GM19328 (cell line): Measurements from ENCODE around the gene CFLAR.
"Not testable (repeated sequence)": the region's sequence is repeated elsewhere in the genome, so short reads cannot be mapped to it uniquely, and the experiment has no call there.

Experiments
- ATAC-seq: cut with Tn5 transposase; IDR thresholded peaks from one replicate; pipeline ENCODE4 v1.9.1; 2021; ENCODE audit warnings: mild to moderate bottlenecking, moderate library complexity; ENCODE audit not compliant: unreplicated experiment

Gene CFLAR

DNA sequence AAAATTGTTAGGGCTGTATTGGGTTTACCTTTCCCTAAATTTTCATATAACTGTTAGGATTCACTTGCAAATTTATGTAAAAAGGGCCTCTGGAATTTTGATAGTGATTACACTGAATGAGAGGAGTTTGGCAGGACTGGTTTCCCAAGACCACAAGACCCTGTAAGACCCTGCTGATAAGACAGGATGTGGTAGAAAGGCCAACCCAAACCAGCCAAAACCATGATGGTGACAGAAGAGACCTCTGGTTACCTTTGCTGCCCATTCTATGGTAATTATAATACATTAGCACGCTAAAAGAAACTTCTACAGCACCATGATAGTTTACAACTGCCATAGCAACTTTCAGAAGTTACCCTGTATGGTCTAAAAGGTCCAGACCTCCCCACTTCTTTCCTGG is 58.7 kb downstream of the CFLAR start:
- ATAC-seq = no peak

DNA sequence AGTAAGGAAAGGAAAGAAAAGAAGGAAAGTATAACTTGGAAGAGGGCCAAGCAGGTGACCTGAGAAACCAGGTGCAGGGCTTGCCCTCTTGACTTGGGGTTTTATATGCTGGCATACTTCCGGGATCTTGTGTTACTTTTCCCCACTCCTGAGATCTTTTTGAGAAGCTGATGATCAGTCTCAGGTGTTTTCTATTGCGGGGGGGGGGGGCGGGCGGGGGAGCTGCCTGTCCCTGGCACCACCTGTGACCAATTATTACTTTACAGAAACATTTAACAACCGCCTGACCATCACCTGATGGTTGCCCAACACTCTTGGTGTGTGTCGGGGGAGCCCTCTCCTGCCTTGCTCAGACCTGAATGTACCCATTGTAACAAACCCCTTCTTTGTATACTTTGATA is 60.1 kb downstream of the CFLAR start:
- ATAC-seq = no peak

DNA sequence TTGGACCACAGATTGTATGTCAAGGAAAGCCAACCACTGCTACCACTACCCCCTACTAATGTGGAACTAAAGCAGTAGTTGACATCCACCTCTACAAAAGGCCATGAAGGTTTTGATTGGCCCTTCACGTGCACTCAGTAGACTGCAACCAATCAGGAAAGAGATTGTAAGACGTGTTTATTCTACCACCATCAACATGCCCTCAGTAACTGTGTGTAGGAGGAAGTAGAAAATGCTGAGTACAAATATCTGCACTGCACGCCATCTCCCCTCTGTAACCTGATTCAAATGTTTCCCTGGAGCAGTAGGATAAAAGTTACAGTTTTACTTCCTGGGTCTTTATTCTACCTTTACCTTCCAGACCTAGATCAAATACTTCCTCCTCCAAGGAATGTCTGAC is 64.0 kb downstream of the CFLAR start:
- no peak for ATAC-seq

DNA sequence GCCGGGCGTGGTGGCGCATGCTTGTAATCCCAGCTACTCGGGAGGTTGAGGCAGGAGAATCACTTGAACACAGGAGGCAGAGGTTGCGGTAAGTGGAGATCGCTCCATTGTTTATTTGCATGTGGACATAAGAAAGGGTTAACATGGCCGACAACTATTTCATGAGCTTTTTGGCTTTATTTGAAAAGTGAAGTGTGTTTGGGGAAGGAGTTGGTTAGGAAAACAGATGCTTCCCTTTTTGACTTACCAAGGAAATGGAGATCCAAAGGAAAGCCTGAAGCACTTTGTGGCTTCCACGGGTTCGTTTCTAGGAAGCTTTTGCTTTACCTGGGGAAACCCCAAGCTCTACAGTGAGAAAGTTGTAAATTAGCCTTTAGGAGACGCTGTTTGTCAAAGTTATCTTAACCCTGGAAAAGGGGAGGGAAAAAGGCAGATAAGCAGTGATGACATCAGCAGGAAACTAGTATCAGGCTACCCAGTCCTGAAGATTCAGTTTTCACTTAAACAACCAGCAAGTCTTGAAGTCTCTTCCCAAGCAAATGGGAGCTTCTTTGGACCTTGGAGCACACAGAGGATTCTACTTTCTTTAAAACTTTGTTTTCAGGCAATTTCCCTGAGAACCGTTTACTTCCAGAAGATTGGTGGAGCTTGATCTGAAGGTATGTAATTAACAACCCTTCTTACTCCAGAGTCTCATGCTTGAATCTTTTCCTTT is 66.8 kb downstream of the CFLAR start, which contains the start of gene CASP10:
Gene CASP10, plus strand, starts transcription at position 492 of the 715 bp plus-strand sequence. CDS start 2,637 bp downstream, outside the sequence.
- ATAC-seq = no peak

DNA sequence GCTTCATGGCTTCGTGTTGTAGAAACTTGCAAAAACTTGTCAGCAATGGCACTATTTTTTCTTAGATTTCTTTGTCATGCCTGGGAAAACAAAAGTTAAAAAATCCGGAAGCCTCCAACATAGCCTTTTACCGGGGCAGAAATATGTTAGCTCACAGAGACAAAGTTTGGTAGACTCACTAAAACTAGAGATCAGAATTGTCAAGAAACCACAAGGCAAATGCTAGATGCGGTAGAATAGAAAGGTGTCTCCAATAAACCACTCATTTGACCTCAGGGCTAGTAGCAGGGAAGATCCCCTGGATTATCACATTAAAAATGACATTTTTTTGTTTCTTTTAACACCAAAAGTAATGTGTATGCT is 67.4 kb downstream of the CFLAR start:
- no peak for ATAC-seq

DNA sequence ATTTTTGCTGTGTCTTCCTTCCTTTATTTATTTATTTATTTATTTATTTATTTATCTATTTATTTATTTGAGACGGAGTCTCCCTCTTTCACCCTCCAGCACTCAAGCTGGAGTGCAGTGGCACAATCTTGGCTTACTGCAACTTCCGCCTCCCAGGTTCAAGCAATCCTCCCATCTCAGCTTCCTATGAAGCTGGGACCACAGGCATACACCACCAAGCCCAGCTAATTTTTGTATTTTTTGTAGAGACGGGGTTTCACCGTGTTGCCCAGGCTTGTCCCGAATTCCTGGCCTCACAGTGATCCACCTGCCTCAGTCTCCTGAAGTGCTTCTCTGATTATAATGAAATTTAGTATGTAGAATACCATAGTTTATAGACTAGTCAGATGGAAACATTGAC is 67.9 kb downstream of the CFLAR start:
- not testable (repeated sequence) for ATAC-seq

DNA sequence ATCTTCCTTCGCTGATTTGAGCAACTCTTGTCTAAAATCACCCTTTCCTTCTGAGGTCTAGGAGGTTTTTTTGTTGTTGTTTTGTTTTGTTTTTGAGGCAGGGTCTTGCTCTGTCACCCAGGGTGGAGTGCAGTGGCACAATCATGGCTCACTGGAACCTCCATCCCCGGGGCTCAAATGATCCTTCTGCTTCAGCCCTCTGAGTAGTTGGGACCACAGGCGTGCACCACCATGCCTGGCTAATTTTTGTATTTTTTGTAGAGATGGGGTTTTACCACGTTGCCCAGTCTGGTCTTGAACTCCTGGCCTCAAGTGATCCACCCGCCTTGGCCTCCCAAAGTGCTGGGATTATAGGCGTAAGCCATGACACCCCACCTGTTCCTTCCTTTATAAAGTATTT is 68.3 kb downstream of the CFLAR start:
- not testable (repeated sequence) for ATAC-seq

DNA sequence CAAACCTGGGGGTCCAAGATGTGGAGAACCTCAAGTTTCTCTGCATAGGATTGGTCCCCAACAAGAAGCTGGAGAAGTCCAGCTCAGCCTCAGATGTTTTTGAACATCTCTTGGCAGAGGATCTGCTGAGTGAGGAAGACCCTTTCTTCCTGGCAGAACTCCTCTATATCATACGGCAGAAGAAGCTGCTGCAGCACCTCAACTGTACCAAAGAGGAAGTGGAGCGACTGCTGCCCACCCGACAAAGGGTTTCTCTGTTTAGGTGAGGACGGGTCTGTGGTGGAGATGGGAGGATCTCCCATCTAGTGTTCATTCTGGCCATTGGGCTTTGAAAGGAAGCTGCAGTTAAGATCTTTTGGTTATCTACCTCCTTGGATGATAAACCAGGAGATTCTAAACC is 69.9 kb downstream of the CFLAR start:
- ATAC-seq = no peak

DNA sequence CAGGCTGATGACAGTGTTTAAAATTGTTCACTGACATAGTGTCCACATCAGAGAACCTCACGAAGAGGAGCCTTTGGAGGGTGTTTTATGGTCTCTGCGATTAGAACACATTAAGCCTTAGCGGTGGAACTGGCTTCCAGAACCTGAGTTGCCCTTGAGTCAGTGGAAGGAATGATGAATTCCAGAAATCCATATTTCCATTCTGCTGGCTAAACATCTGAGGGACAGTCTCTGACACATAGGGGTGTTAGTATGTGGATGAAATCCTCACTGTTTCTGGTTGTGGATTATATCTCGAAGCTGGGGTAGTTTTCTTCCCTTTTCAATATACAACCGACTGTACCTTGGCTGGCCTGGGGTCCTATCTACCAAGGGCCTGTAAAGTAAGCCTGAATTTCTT is 71.0 kb downstream of the CFLAR start:
- no peak for ATAC-seq

DNA sequence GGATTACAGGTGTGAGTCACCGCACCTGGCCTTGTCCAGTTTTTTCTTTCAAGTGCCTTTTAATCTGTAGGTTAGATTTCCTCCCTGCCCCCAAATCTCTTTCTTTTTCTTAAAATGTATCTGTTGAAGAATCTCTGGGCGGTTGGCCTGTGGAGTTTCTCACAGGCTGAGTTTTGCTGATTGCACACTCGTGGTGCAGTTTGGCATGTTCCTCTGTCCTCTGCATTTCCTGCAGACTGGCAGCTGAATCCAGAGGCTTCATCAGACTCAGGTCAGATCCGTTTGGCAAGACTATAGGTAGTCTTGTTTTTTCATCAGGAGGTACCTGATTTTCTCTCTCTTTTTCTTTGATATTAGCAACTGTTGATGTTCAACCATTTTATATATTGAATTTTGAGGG is 72.5 kb downstream of the CFLAR start:
- no peak for ATAC-seq

DNA sequence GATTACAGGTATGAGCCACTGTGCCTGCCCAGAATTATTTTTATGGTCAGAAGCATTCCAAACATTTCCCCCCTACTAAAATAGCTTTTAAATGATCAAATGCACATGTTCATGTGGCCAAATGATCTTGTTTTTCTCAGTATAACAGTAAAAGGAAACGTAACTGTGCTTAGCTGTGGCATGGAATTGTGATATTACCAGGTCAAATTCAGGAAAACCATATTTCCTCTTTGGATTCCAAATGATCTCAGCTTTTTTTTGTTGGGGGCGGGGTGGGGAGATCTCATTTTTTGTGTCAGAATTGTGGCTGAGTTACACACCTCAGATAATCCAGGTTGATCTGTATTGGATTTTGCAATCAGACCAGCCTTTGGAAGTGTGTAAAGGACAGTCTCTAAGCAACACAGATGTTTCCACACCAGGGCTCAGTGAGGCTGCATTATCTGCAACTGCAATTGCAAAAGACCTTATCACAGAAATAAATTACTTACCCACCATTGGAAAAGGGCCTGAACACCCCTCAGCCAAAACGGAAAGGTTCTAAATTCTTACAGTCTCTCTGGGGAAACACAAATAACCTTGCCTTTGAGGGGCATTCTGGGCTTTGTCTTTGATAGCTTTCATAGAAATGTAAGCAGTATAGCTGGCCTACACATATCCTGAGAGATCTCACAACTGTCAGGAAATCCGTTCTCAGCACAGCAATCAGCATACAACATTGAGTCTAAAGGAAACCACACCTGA is 75.3 kb downstream of the CFLAR start:
- ATAC-seq = no peak

DNA sequence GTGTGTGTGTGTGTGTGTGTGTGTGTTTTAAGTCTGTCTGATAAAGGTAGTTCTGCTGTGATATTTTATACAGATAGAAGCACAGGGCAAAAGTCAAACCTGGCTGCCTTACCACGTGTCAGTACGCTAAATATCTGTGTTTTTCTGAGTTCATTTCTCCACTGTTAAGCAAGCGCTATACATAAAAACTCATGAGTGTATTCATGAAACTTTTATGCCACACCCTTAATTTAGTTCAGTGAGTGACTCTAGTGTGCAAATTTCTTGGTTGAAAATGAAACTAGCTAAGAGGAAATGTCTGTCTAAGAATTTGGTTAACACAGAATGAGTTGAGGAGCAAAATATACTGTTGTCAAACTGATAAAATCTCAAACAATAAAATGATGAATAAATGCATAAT is 78.1 kb downstream of the CFLAR start:
- peak; percentile 86 for ATAC-seq

DNA sequence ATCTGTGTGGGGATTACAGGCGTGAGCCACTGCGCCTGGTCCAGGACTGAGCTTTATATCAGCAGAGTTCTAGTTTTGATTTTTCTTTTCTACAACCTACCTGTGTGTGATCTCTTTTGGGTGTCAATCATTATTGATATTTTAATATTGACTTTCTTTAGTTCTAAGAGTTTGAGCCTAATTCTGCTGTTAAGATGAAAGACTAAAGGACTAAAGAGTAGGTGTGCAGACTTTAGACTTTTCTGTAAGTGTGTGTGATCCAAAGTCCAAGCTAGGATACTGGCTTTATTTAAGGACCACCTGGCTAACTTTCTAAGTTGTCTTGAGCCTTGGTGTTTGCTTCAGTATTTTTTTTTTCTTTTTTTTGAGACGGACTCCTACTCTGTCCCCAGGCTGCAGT is 79.4 kb downstream of the CFLAR start:
- no peak for ATAC-seq

DNA sequence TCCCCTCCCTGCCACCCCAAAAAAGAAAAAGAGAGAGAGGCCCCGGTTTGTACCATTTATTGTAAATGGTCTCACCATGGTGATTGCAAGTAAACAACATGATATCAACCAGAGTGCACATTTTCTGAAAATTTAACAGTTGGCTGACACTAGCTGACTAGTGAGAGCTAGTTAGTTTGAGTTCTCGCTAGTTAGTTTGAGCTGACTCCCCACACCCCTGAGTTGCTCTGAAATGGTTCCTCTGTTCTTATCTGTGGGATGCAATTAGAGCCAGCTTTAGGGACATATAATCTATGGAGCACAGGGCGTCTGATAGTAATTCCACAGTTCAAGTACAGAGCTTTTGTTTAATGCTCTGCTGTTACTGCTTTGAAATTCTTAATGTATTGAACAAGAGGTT is 80.0 kb downstream of the CFLAR start:
- ATAC-seq = no peak

DNA sequence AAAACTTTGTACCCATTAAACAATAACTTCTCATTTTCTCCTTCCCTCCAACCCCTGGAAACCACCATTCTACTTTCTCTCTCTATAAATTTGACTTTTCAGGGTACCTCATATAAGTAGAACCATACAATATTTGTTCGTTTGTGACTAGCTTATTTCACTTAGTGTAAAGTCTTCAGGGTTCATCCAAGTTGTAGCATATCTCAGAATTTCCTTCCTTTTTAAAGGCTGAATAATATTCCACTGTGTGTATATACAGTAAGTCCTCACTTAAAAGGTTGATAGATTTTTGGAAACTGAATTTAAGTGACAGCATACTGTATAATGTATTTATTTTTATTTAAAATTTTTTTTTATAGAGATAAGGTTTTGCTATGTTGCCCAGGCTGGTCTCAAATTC is 80.8 kb downstream of the CFLAR start:
- ATAC-seq = no peak

DNA sequence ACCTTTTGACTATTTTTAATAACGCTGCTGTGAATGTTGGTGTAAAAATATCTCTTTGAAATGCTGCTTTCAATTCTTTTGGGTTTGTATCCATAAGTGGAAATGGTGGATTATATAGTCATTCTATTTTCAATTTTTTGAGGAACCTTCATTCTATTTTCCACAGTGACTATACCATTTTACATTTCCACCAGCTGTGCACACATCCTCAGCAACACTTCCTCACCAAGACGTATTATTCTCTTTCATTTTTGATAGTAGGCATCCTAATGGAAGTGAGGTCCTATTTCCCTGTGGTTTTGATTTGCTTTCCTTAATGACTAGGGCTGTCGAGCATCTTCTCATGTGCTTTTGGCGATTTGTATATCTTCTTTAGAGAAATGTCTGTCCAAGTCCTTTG is 81.8 kb downstream of the CFLAR start:
- ATAC-seq = no peak

DNA sequence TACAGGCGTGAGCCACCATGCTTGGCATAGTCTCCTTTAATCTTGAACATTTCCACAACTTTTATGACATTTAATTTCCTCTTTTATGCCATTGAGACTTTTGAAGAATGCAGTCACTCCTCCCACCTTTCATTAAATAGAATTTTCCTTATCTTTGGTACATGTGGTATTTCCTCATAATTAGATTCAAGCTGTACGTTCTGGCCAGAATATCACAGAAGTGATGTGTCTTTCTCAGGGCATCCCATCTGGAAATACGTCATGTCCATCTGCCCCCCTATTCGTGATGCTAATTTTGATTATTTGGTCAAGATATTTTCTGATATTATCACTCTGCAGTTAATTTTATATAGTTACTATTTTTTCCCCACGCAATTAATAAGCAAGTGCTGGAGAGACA is 83.9 kb downstream of the CFLAR start:
- ATAC-seq = no peak

DNA sequence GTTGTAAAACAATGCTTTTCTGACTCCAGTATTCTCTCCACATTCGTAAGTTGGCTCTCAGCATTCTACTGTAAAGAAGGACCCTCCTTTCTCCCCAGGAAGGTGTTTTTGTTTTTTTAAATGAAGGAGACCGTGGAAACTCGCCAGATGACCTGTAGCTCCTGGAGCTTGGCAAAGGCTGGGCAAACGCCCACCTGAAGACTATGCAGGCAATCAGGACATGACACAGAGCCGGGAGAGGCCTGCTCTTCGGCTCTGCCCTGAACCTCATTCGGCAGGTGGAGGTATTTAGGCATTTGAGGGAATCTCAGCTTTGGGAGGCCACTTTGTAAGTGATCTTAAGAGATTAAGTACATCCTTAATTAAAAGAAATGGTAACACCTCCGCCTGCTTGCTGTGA is 84.4 kb downstream of the CFLAR start:
- ATAC-seq = no peak

DNA sequence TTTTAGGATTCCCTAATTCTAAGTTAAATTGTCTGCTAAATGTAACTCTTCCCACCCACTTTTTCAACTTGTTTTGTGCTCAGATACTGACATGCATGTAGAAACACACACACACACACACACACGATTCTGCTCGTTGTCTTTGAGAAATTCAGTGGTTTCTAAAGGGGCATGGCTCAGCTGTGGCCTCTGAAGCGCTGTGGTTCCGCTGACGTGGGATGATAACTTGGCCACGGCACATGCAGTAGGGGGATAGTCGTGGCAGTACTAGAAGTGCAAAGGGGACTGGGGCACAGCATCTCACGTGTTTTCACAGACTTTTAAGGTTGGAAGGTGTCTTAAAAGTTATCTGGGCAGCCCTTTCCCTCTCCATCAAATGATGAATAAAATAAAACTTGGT is 85.4 kb downstream of the CFLAR start:
- ATAC-seq = no peak

DNA sequence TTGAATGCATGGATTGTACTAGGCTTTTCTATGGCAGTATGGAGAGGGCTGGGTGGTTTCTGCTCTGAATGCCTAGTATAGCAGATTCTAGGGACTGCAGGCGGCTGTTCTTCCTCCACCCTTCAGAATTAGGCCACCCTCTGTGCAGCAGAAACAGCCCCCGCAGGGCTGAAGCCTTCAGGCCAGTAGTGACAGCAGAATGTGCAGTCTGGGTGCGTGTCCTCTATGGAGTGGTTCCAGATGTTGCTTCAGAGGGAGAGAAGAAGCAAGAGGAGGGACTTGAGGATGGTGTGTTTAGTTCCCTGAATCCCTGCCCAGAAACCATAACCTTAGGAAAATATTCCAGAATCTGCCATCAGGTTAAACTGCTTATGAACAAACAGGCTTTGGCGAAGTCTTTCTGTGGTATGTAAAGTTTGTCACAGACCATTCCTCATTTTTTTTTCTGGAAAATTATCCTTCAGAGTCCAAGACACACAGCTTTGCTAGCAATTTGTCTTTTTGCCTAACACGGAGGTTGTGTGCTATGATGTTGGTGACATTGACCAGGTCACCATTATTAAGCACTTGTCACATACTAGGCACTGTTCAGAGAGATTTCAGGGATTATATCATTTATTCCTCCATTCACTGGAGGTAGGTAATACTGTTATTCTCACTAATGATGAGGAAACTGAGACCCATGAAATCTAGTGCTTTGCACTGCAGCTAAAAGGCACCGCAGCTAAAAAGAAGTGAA is 88.1 kb downstream of the CFLAR start:
- no peak for ATAC-seq

DNA sequence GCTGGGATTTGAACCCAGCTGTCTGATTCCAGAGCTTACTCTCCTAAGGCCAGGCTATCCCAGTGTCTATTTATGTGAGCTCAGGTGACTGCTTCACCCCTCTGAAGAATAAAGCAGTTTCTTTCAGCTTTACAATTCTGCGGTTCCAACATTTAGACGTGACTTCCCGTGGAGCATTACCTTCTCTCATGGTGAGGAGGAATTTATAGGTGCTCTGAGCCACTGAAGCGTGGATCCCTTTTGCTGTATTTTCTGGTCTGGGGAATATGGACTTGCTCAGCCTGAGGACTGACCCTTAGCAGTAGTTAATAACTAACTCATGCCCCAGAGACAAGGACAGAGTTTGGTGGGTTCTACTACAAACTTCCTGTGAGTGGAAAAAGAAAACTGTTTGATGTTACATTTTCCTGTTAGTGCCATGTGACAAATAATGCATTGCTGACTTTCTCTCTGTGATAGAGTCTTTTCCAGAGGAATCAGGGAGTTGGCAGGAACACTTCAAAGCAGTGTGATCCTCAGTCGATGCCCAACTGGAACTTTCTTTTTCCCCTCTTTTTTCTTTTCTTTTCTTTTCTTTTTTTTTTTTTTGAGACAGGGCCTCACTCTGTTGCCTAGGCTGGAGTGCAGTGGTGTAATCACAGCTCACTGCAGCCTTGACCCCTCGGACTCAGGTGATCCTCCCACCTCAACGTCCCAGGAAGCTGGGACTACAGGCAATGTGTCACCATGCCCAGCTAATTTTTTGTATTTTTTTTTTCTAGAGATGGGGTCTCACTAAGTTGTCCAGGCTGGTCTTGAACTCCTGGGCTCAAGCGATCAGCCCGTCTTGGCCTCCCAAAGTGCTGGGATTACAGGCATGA is 88.9 kb downstream of the CFLAR start:
- no peak for ATAC-seq
